Heart left ventricle (tissue), 16 donors: Measurements from ENCODE around the gene DBX2. TPM values are rescaled to one million over a fixed set of nuclear protein-coding genes. Genes with fewer than 3 reads are reported as not detected.
"Not testable (repeated sequence)": the region's sequence is repeated elsewhere in the genome, so short reads cannot be mapped to it uniquely, and the experiment has no call there.

Experiments used
- ATAC-seq, 4 donors: fragments of 200-7000 bp; cut with Tn5 transposase; one replicate each; pipeline ENCODE4 v1.9.1; 2020 to 2022; ENCODE audit warnings: moderate library complexity in 4 of 4, mild to moderate bottlenecking in 3 of 4, moderate number of reproducible peaks in 1 of 4
- DNase-seq, 5 donors: peaks; one replicate each; pipeline ENCODE4 v3.0.0-alpha.2; 2020
- H3K27ac ChIP-seq, 12 donors: fragments of 200-600 bp; sonication (generic) in 4 of 12; one replicate each; pipeline versions ENCODE4 v1.5.0 to v1.8.0; 2016 to 2022; ENCODE audit warnings: mild to moderate bottlenecking in 2 of 12
- H3K27me3 ChIP-seq, 9 donors: fragments of 200-600 bp; sonication (generic) in 2 of 9; one replicate each; pipeline versions ENCODE4 v1.5.1 to v1.8.0; 2016 to 2022; ENCODE audit warnings: mild to moderate bottlenecking in 3 of 9
- H3K36me3 ChIP-seq, 9 donors: fragments of 200-600 bp; sonication (generic) in 2 of 9; one replicate each; pipeline versions ENCODE4 v1.5.0 to v1.8.0; 2018 to 2022; ENCODE audit warnings: mild to moderate bottlenecking in 2 of 9
- H3K4me1 ChIP-seq, 12 donors: fragments of 200-600 bp; sonication (generic) in 4 of 12; one replicate each; pipeline versions ENCODE4 v1.5.0 to v1.8.0; 2016 to 2022; ENCODE audit warnings: mild to moderate bottlenecking in 3 of 12
- H3K4me3 ChIP-seq, 12 donors: fragments of 200-600 bp; sonication (generic) in 4 of 12; one replicate each; pipeline versions ENCODE4 v1.5.0 to v1.8.0; 2017 to 2022; ENCODE audit warnings: mild to moderate bottlenecking in 9 of 12, moderate library complexity in 4 of 12
- H3K9me3 ChIP-seq, 12 donors: fragments of 200-600 bp; sonication (generic) in 4 of 12; one replicate each; pipeline versions ENCODE4 v1.5.0 to v1.8.0; 2016 to 2022; ENCODE audit warnings: mild to moderate bottlenecking in 1 of 12
- CTCF ChIP-seq, 12 donors: fragments of 200-600 bp; sonication (generic) in 4 of 12; IDR thresholded peaks; one replicate each; pipeline versions ENCODE4 v1.5.0 to v1.8.0; 2018 to 2022; ENCODE audit warnings: antibody characterized with exemption in 12 of 12, mild to moderate bottlenecking in 5 of 12
- POLR2A ChIP-seq, 2 donors: fragments of 450-650 bp; IDR thresholded peaks; one replicate each; pipeline ENCODE4 v1.6.1; 2017; ENCODE audit warnings: antibody characterized with exemption in 2 of 2, mild to moderate bottlenecking in 2 of 2, moderate library complexity in 2 of 2
- WGBS, 4 donors: extraction: QIAGEN DNeasy Blood & Tissue Kit in 2 of 4; methylation state at CpG; one replicate each; pipeline versions ENCODE4 v1.1.5 to v1.1.7; 2013 to 2018; 5-methylcytosine and 5-hydroxymethylcytosine counted together
- intact Hi-C, 10 donors: fragments of 100-400 bp; cut with DNase I; formaldehyde crosslinking; loops; one replicate each; pipeline versions ENCODE4 v1.11.1 to v1.14.2; 2022
- long read RNA-seq, 3 donors: library from polyadenylated mRNA; unstranded; transcript quantifications; one replicate each; pipeline ENCODE4 v2.0.0, GENCODE V29; 2020 to 2021
- polyA plus RNA-seq, 2 donors: library from polyadenylated mRNA; stranded (reverse); fragments of 200-250 nt; gene quantifications; one replicate each; pipeline ENCODE4 v1.2.3, GENCODE V29; 2013
- total RNA-seq, 9 donors: library from RNA; depleted of rRNA in 2 of 9; stranded (reverse); fragments of >200 nt in 2 of 9; fragmentation: NEBNext Ultra II Directional in 3 of 9; extraction: Animal tissue kit (Norgen Biotek cat#: 25700) in 3 of 9; gene quantifications; one replicate each; pipeline versions ENCODE4 v1.1.0 to v1.2.4, GENCODE V29; 2016 to 2023
- donor health status: ischemic (EF 13 %, LVEDD 7.1; RV severe dilation, severe dysfunction).
- donor health status: healthy with polysubstance abuse.
- donor health status: DM: no; HTN: yes; CAD: no.
- donor health status: DM: no; HTN: no; CAD: no.
- donor health status: ischemic (EF 25% LVEDD 6.9; RV normal size, moderate dysfunction).
- donor health status: ischemic (EF 25% LVEDD 5.7; RV mildly dilated, moderate dysfunction).
- donor health status: healthy.
- donor health status: DM: yes; HTN: yes; CAD: no.
- donor health status: ischemic (EF 35%, LVEDD 5.7; RV mildly dilated, moderate dysfunction).
- donor health status: nonischemic (EF 11% LVEDD 7.7; RV severe dilation, severe dysfunction).
- donor health status: DM: yes; HTN: yes; CAD: no.
- donor health status: PGD.
- donor health status: ischemic (EF 29% LVEDD 5.4; RV normal size, mild dysfunction).
- donor health status: nonischemic (EF 23%, LVEDD 6.1; RV moderate dilation, normal function).

The DBX2 gene
- total RNA-seq (under 1 TPM in 2 of 9 donors, not detected in 7; 0.32 to 0.45 TPM), polyA plus RNA-seq (not detected)
- long read RNA-seq, donor 1, partial matches to known transcripts = 0 of 1 reads
- long read RNA-seq, donor 1, other reads (novel, unspliced or antisense) = 0 of 1 reads
- long read RNA-seq, donor 2 = 0 reads
- long read RNA-seq, donor 3 = 0 reads

DNA sequence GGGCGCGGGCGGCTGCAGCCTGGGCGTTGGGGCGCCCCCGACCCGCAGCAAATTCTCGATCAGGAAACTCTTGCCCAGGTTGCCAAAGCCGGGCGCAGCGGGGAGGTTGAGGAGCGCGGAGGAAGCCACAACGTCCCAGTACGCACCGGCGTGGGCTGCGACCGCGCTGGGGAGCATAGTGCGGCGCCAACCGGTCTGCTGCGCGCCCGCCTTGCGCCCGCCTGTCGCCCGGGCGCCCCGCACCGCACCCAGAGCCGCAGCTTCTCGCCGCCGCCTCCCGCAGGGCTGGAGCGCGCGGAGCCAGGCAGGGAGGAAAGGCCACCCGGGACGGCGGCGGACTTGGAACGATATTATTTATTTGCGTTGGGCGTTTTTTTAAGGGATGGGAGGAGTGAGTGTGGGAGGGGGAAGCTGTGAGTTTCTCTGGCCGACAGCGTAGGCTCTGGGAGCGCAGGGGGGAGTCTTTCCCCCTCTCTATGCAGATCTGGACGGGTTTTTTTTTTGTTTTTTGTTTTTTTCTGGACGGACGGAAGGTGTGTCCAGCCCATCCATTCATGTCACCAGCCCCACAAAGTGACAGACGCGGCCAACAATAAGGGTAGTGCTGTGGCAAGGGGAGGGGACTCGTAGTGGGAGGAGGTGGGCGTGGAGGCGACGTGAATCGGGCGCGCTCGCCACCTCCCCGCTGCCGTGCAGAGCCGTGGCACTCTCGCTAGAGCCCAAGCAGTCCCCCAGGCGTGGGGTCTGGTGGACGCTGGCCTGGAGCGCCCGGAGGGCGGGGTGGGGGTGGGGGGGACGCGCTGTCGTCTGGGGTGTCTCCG, at the start of gene DBX2:
TSS of gene DBX2 (minus strand) at position 349 of the 821 bp plus-strand sequence. CDS start at position 177, 172 bp downstream.
- peaks cover 0 to 66% (median 25%) of the 10 kb centered on the region in 9 donors for H3K27me3 ChIP-seq
- H3K4me3 ChIP-seq = peak within 1 kb of the TSS; percentile 24 to 56 (median 44)
- no peaks in the 10 kb centered on the region for H3K36me3 ChIP-seq
- intact Hi-C loops = no loop called here
- 1 to 2% (median 1%) methylated on average over 37 to 77 of the region's 77 CpGs for WGBS, 4 donors
- H3K9me3 ChIP-seq = no peaks in the 10 kb centered on the region
- no peak within 1 kb of the TSS for H3K27ac ChIP-seq
- ATAC-seq (peak in 2 of 4 donors; percentile 38 to 56), DNase-seq (no peak)
- TF ChIP-seq POLR2A (IDR thresholded peaks at IDR 0.05) (no peak), CTCF (IDR thresholded peaks at IDR 0.05) (no peak)
- H3K4me1 ChIP-seq = peaks cover 0 to 20% (median 0%) of the 10 kb centered on the region in 12 donors

DNA sequence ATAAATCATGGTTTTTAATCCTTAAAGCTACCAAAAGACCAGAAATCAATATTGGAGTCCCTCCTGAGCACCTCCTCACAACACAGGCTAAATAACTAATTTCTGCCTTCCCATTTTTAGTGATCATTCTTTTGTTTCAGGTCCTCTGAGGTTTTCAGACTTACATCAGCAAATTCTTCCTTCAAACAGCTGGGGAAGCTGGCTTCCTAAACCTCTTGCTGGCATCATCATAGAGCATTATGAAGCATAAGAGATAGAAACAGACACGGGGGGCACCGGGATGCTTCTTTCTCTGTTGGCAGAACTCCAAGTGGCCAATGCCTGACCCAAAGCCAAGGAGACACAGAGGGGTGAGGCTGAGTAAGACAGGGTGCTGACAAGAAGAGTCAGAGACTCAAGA, 47.9 kb upstream of the DBX2 start:
- no peak overlapping the region for H3K4me3 ChIP-seq
- no peaks in the 10 kb centered on the region for H3K9me3 ChIP-seq
- 25 to 45% (median 36%) methylated on average over 2 of the region's 2 CpGs for WGBS, 4 donors
- intact Hi-C loops = no loop called here
- H3K27ac ChIP-seq = no peak overlapping the region
- no peak for ATAC-seq
- H3K27me3 ChIP-seq = peaks cover 0 to 4% (median 0%) of the 10 kb centered on the region in 9 donors
- no peak for DNase-seq
- H3K36me3 ChIP-seq = no peaks in the 10 kb centered on the region
- no peaks in the 10 kb centered on the region for H3K4me1 ChIP-seq
- TF ChIP-seq POLR2A (IDR thresholded peaks at IDR 0.05) = no peak
- no peak for TF ChIP-seq CTCF (IDR thresholded peaks at IDR 0.05)

- H3K27me3 ChIP-seq, H3K36me3 ChIP-seq, H3K9me3 ChIP-seq, H3K4me1 ChIP-seq, H3K27ac ChIP-seq, H3K4me3 ChIP-seq, intact Hi-C loops, DNase-seq, ATAC-seq: not testable (repeated sequence)
- WGBS, 4 donors = 88 to 93% (median 91%) methylated on average over 3 of the region's 3 CpGs
These were observed 44.5 kb upstream of the DBX2 start for GRCh38 chr12:45095417-45095816.

DNA sequence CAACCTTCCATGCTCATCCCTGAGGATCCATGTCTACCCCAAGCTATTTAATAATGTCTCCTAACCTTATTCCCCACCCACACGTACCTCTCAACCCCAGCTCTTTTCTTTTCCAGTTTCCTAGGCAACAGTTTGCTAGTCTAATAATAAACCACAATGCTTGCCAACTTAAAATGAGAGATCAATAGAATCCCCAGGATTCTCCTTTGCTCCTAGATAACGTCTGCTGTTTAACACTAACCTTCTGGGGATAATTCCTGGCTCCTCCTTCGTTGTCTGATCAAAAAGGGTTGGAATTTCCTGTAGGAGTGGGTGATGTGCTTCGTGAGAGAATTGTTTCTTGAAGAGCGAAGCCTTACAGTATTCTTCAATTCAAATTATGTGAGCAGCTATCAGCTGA, 42.2 kb upstream of the DBX2 start:
- intact Hi-C loops = no loop called here

More for the DNA sequence above, 42.2 kb upstream of the DBX2 start:
- 23 to 42% (median 34%) methylated on average over 5 of the region's 5 CpGs for WGBS, 4 donors
- H3K36me3 ChIP-seq = no peaks in the 10 kb centered on the region
- H3K27ac ChIP-seq = no peak overlapping the region
- TF ChIP-seq CTCF (IDR thresholded peaks at IDR 0.05) = no peak
- TF ChIP-seq POLR2A (IDR thresholded peaks at IDR 0.05) = no peak
- H3K27me3 ChIP-seq = peaks cover 0 to 5% (median 0%) of the 10 kb centered on the region in 9 donors
- ATAC-seq (no peak), DNase-seq (no peak)
- H3K9me3 ChIP-seq = no peaks in the 10 kb centered on the region
- H3K4me3 ChIP-seq = no peak overlapping the region
- no peaks in the 10 kb centered on the region for H3K4me1 ChIP-seq
